A549 (cell line): Measurements from ENCODE around the gene RRM1. TPM values are rescaled to one million over a fixed set of nuclear protein-coding genes. Genes with fewer than 3 reads are reported as not detected.
A peak's percentile ranks its signal among the peaks of the same experiment; 100 is the strongest.

ENCODE experiments used
- ATAC-seq, 2 experiments: fragments of 200-7000 bp in 1 of 2; fragments of >200 bp in 1 of 2; cut with Nextera tagmentation in 1 of 2; cut with Tn5 transposase in 1 of 2; 3 replicates each; pipeline versions ENCODE4 v1.8.0 to v1.9.1; 2018 to 2020; ENCODE audit warnings: mild to moderate bottlenecking in 1 of 2, moderate library complexity in 1 of 2
- CTCF ChIA-PET: fragments of 300-600 bp; sonication (Branson Sonifier 250); formaldehyde crosslinking; extraction: SDS; loops from one replicate; lab custom pipeline; 2021; ENCODE audit warnings: antibody characterized with exemption, inconsistent platforms; lab: Yijun Ruan, JAX
- POLR2A ChIA-PET: fragments of 350-600 bp; formaldehyde crosslinking; extraction: SDS; loops from one replicate; lab custom pipeline; 2021; ENCODE audit warnings: antibody characterized with exemption, inconsistent platforms; lab: Yijun Ruan, JAX
- DNase-seq, 2 experiments: peaks; one replicate each; pipeline versions ENCODE4 v3.0.0 to v3.0.0-alpha.2; 2011 to 2016; ENCODE audit warnings: low read depth in 1 of 2, low spot score in 1 of 2
- FAIRE-seq: peaks from 2 replicates; lab custom pipeline; 2011; peaks lifted over from hg19 to GRCh38; lab: Jason Lieb, UNC
- H3K27ac ChIP-seq, 2 experiments: fragments of >200 bp; sonication (Bioruptor Twin); formaldehyde crosslinking; 3 replicates each; pipeline ENCODE4 v1.5.1; 2016 to 2017
- H3K4me1 ChIP-seq: fragments of >200 bp; sonication (Bioruptor Twin); formaldehyde crosslinking; 3 replicates; pipeline ENCODE4 v1.6.1; 2016
- H3K4me2 ChIP-seq: fragments of >200 bp; sonication (Bioruptor Twin); formaldehyde crosslinking; 3 replicates; pipeline ENCODE4 v1.6.1; 2016
- H3K4me3 ChIP-seq: fragments of >200 bp; sonication (Bioruptor Twin); formaldehyde crosslinking; 3 replicates; pipeline ENCODE4 v1.5.1; 2016
- H3K9me3 ChIP-seq: fragments of >200 bp; sonication (Bioruptor Twin); formaldehyde crosslinking; 3 replicates; pipeline ENCODE4 v1.6.1; 2016
- BCL3 ChIP-seq: fragments of >200 bp; sonication (Bioruptor Twin); formaldehyde crosslinking; IDR thresholded peaks from 3 replicates; pipeline ENCODE4 v1.6.1; 2016
- BHLHE40 ChIP-seq: IDR thresholded peaks from 2 replicates; pipeline ENCODE4 v1.6.1; 2012; ENCODE audit warnings: low read depth, low read length, inconsistent platforms
- CBX8 ChIP-seq: fragments of 200-600 bp; sonication (generic); IDR thresholded peaks from 2 replicates; pipeline ENCODE4 v1.6.1; 2016
- CHD2 ChIP-seq: fragments of 150-350 bp; IDR thresholded peaks from 2 replicates; pipeline ENCODE4 v1.6.1; 2014; ENCODE audit warnings: low read length; ENCODE audit not compliant: partially characterized antibody
- CHD4 ChIP-seq: fragments of 200-600 bp; sonication (generic); IDR thresholded peaks from 2 replicates; pipeline ENCODE4 v1.6.1; 2016; ENCODE audit warnings: antibody characterized with exemption, mild to moderate bottlenecking, borderline replicate concordance
- E2F6 ChIP-seq: IDR thresholded peaks from 2 replicates; pipeline ENCODE4 v1.6.1; 2012; ENCODE audit warnings: low read depth, borderline replicate concordance
- EHF ChIP-seq: fragments of 250-450 bp; sonication (Bioruptor Pico); IDR thresholded peaks from 2 replicates; pipeline ENCODE4 v1.5.0; 2020; ENCODE audit warnings: mild to moderate bottlenecking
- EHMT2 ChIP-seq: fragments of 200-600 bp; sonication (generic); IDR thresholded peaks from 2 replicates; pipeline ENCODE4 v1.6.1; 2016; ENCODE audit warnings: antibody characterized with exemption, low read depth, mild to moderate bottlenecking, moderate library complexity
- FOSB ChIP-seq: fragments of 250-450 bp; sonication (Bioruptor Pico); IDR thresholded peaks from 2 replicates; pipeline ENCODE4 v1.5.0; 2020; ENCODE audit warnings: mild to moderate bottlenecking, moderate library complexity
- HOXA7 ChIP-seq: fragments of 250-450 bp; sonication (Bioruptor Pico); IDR thresholded peaks from 2 replicates; pipeline ENCODE4 v1.5.0; 2020; ENCODE audit warnings: mild to moderate bottlenecking, moderate library complexity
- HOXB13 ChIP-seq: fragments of 250-450 bp; sonication (Bioruptor Pico); IDR thresholded peaks from 2 replicates; pipeline ENCODE4 v1.5.0; 2020; ENCODE audit warnings: low read depth, mild to moderate bottlenecking, moderate library complexity
- KDM5A ChIP-seq: fragments of 200-600 bp; sonication (generic); IDR thresholded peaks from 2 replicates; pipeline ENCODE4 v1.6.1; 2016; ENCODE audit warnings: antibody characterized with exemption, mild to moderate bottlenecking
- MYC ChIP-seq: IDR thresholded peaks from 2 replicates; pipeline ENCODE4 v1.6.1; 2012; ENCODE audit warnings: mild to moderate bottlenecking, inconsistent platforms, low read length, improper control_type of control experiment, borderline replicate concordance
- NFE2L2 ChIP-seq: fragments of 150-350 bp; conservative IDR thresholded peaks from 2 replicates; pipeline ENCODE4 v1.6.1; 2014; ENCODE audit warnings: low read length
- NPAS2 ChIP-seq: fragments of 250-450 bp; sonication (Bioruptor Pico); IDR thresholded peaks from 2 replicates; pipeline ENCODE4 v1.8.0; 2022; ENCODE audit warnings: mild to moderate bottlenecking, moderate library complexity, borderline replicate concordance
- NR3C1 ChIP-seq: fragments of >200 bp; sonication (Bioruptor Twin); formaldehyde crosslinking; IDR thresholded peaks from 3 replicates; pipeline ENCODE4 v1.6.1; 2017
- PHF8 ChIP-seq: fragments of 200-600 bp; sonication (generic); IDR thresholded peaks from 2 replicates; pipeline ENCODE4 v1.6.1; 2016; ENCODE audit warnings: low read depth, mild to moderate bottlenecking, antibody characterized with exemption, moderate library complexity, borderline replicate concordance
- POLR2AphosphoS2 ChIP-seq: conservative IDR thresholded peaks from 2 replicates; pipeline ENCODE4 v1.6.1; 2012; ENCODE audit warnings: low read length, improper control_type of control experiment, inconsistent platforms
- RCOR1 ChIP-seq: fragments of 150-350 bp; IDR thresholded peaks from 2 replicates; pipeline ENCODE4 v1.6.1; 2014; ENCODE audit warnings: antibody characterized with exemption, low read length, low read depth
- REST ChIP-seq: fragments of 200-600 bp; sonication (generic); IDR thresholded peaks from 2 replicates; pipeline ENCODE4 v1.6.1; 2016; ENCODE audit warnings: antibody characterized with exemption, mild to moderate bottlenecking, moderate library complexity
- SREBF2 ChIP-seq: fragments of 450-650 bp; IDR thresholded peaks from 2 replicates; pipeline ENCODE4 v1.6.1; 2014; ENCODE audit warnings: mild to moderate bottlenecking, moderate library complexity
- TFCP2L1 ChIP-seq: fragments of 250-450 bp; sonication (Bioruptor Pico); IDR thresholded peaks from 2 replicates; pipeline ENCODE4 v1.5.0; 2021; ENCODE audit warnings: mild to moderate bottlenecking
- USF2 ChIP-seq: fragments of 450-650 bp; IDR thresholded peaks from 2 replicates; pipeline ENCODE4 v1.6.1; 2014; ENCODE audit warnings: antibody characterized with exemption
- ZC3H11A ChIP-seq: fragments of 450-650 bp; IDR thresholded peaks from 2 replicates; pipeline ENCODE4 v1.6.1; 2014; ENCODE audit warnings: antibody characterized with exemption, mild to moderate bottlenecking
- ZFP36 ChIP-seq: fragments of 450-650 bp; IDR thresholded peaks from 2 replicates; pipeline ENCODE4 v1.6.1; 2014; ENCODE audit warnings: borderline replicate concordance; ENCODE audit not compliant: partially characterized antibody
- WGBS: methylation state at CpG from one replicate; pipeline ENCODE4 v1.1.6; 2017; ENCODE audit errors: missing lambda C conversion rate; 5-methylcytosine and 5-hydroxymethylcytosine counted together
- polyA plus RNA-seq, 4 experiments: library from polyadenylated mRNA; depleted of rRNA in 3 of 4; stranded (reverse); fragments of >200 nt; fragmentation: RNase III in 1 of 4; extraction: RNeasy Plus Mini Kit Qiagen cat#74134 plus additional on column Dnase treatment in 1 of 4; gene quantifications; 2 replicates in 3 of 4; 3 replicates in 1 of 4; pipeline ENCODE4 v1.2.3, GENCODE V29; 2011 to 2017
- TF ChIP-seq, protein P1 (sequence below): IDR thresholded peaks from 2 replicates; pipeline ENCODE4 v1.6.1; 2012
- TF ChIP-seq, protein P2 (sequence below): fragments of 250-450 bp; sonication (Bioruptor Pico); IDR thresholded peaks from 2 replicates; pipeline ENCODE4 v1.5.0; 2021; ENCODE audit warnings: mild to moderate bottlenecking, moderate library complexity, borderline replicate concordance

Gene RRM1
- polyA plus RNA-seq, 2 of the 4 experiments (the other 2 are of a cell fraction) = 91.4 to 120 TPM

DNA sequence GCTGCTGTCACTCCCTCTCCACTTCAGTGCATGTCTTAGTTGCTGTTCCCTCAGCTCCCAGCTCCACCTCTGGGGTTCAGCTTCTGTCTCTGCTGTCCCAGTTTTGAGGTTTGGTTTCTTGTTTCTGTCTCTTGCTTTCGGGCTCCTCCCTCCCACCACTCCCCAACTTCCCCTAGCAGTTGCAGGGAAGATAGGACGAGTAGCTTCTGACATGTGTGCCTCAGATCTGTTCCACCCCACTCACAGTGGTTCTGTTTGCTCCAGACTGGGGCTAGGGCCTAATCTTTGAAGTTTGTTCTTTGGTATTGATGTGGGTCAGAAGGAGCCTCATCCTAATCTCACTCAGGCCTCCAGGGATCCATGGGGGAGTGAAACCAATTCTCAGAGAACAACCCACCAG, 2.6 kb upstream of the RRM1 start:
- ChIA-PET POLR2A (no interaction called here), CTCF (interaction anchor here (1.0 to 2.1 kb wide), 3 partner anchors 19 to 244 kb away, joined by 3 to 11 read pairs (median 4); no protein-coding TSS in a partner anchor)
- no peak for TF ChIP-seq BCL3
- no peak for TF ChIP-seq EHF
- TF ChIP-seq ZFP36 = no peak
- no peak for TF ChIP-seq RCOR1
- no peak for TF ChIP-seq CBX8
- TF ChIP-seq USF2 = no peak
- no peak for TF ChIP-seq NR3C1
- TF ChIP-seq HOXA7 (CRISPR knock-in tag) = no peak
- no peak for TF ChIP-seq PHF8
- no peak for TF ChIP-seq FOSB (CRISPR knock-in tag)
- TF ChIP-seq, protein P1, sequence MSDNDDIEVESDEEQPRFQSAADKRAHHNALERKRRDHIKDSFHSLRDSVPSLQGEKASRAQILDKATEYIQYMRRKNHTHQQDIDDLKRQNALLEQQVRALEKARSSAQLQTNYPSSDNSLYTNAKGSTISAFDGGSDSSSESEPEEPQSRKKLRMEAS = no peak
- TF ChIP-seq POLR2AphosphoS2 = no peak
- H3K4me2 ChIP-seq = no peak overlapping the region
- ATAC-seq = no peak
- H3K9me3 ChIP-seq = no peaks in the 10 kb centered on the region
- peaks cover 15% of the 10 kb centered on the region; the same call in 2 of the 3 replicates for H3K4me1 ChIP-seq
- 32% methylated on average over 2 of the region's 2 CpGs for WGBS
- no peak overlapping the region for H3K27ac ChIP-seq
- FAIRE-seq = no peak
- DNase-seq = no peak
- H3K4me3 ChIP-seq = no peak overlapping the region

DNA sequence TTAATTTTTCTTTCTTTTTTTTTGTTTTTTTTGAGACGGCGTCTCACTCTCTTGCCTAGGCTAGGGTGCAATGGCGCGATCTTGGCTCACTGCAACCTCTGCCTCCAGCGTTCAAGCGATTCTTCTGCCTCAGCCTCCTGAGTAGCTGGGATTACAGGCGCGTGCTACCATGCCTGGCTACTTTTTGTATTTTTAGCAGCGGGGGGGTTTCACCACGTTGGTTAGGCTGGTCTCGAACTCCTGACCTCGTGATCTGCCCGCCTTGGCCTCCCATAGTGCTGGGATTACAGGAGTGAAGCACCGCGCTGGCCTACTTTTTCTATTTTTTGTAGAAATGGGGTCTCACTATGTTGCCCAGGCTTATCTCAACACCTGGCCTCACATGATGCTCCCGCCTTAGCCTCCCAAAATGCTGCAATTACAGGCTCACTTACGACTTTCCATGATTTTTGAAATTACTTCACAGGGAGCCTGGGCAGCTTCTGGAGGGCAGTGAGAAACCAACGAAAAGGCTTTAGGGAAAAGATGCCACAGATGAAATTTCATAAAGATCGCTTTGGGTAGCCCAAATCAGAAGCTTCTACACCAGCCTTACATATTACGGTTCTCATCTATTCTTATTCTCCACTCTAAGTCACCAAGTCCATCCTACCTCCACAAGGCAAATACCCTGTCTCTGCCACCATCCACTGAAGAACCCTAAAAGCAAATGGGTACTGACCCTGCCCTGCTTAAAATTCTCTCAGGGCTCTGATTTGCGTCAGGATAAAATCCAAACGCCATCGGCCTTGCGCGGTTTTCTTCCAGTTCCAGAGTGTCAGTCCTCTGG, 866 bp upstream of the RRM1 start:
- Histone ChIP-seq H3K4me3 (peak overlapping the region; percentile 74), H3K4me2 (peak overlapping the region; percentile 98), H3K9me3 (no peaks in the 10 kb centered on the region), H3K4me1 (peaks cover 15% of the 10 kb centered on the region; the same call in 2 of the 3 replicates), H3K27ac (peak overlapping the region; percentile 90 to 95)
- ChIA-PET CTCF (interaction anchor here (1.3 kb wide), 1 partner anchor 21 kb away, joined by 5 read pairs; no protein-coding TSS in a partner anchor), POLR2A (no interaction called here)
- ATAC-seq = peak in 1 of 2 experiments; percentile 6; a peak in 2 of 6 replicates
- no peak for TF ChIP-seq CHD4
- no peak for TF ChIP-seq POLR2AphosphoS2
- no peak for TF ChIP-seq HOXB13 (CRISPR knock-in tag)
- TF ChIP-seq CHD2 = no peak
- TF ChIP-seq FOSB (CRISPR knock-in tag) = no peak
- no peak for TF ChIP-seq SREBF2
- no peak for TF ChIP-seq BHLHE40
- TF ChIP-seq NFE2L2 = no peak
- no peak for TF ChIP-seq NR3C1
- no peak for TF ChIP-seq NPAS2 (CRISPR knock-in tag)
- no peak for TF ChIP-seq MYC
- no peak for TF ChIP-seq ZC3H11A
- TF ChIP-seq E2F6 = no peak
- no peak for TF ChIP-seq TFCP2L1 (CRISPR knock-in tag)
- TF ChIP-seq EHMT2 = no peak
- no peak for TF ChIP-seq KDM5A
- TF ChIP-seq, protein P2, sequence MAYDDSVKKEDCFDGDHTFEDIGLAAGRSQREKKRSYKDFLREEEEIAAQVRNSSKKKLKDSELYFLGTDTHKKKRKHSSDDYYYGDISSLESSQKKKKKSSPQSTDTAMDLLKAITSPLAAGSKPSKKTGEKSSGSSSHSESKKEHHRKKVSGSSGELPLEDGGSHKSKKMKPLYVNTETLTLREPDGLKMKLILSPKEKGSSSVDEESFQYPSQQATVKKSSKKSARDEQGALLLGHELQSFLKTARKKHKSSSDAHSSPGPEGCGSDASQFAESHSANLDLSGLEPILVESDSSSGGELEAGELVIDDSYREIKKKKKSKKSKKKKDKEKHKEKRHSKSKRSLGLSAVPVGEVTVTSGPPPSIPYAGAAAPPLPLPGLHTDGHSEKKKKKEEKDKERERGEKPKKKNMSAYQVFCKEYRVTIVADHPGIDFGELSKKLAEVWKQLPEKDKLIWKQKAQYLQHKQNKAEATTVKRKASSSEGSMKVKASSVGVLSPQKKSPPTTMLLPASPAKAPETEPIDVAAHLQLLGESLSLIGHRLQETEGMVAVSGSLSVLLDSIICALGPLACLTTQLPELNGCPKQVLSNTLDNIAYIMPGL (CRISPR knock-in tag) = no peak
- no peak for TF ChIP-seq REST
- 74% methylated on average over 25 of the region's 25 CpGs for WGBS
- peak in 1 of 2 experiments; percentile 21 for DNase-seq
- no peak for FAIRE-seq
